ENCODE data around the gene GFI1.

The GFI1 gene

GRCh38 chr1:92473781-92474495 is 12.8 kb downstream of the GFI1 start:
- no peak for TF ChIP-seq CTCF (IDR thresholded peaks at IDR 0.05; ENCODE audit: low read depth, low read length)
- H3K4me3 ChIP-seq (ENCODE audit: low read depth, low read length), result no peak overlapping the region

- no peak for TF ChIP-seq CTCF (IDR thresholded peaks at IDR 0.05; ENCODE audit: low read depth, low read length)
- H3K4me3 ChIP-seq (ENCODE audit: low read depth, low read length), result no peak overlapping the region
These were observed 16.5 kb downstream of the GFI1 start for GRCh38 chr1:92470216-92470615.

- H3K4me3 ChIP-seq (ENCODE audit: low read depth, low read length), result no peak overlapping the region
- TF ChIP-seq CTCF (IDR thresholded peaks at IDR 0.05; ENCODE audit: low read depth, low read length), result no peak
These were observed 19.9 kb downstream of the GFI1 start for GRCh38 chr1:92466683-92467352.

GRCh38 chr1:92465256-92465647 is 21.5 kb downstream of the GFI1 start:
- H3K4me3 ChIP-seq (ENCODE audit: low read depth, low read length), result no peak overlapping the region
- TF ChIP-seq CTCF (IDR thresholded peaks at IDR 0.05; ENCODE audit: low read depth, low read length), result no peak

GRCh38 chr1:92464588-92465255 is 22.0 kb downstream of the GFI1 start:
- no peak overlapping the region for H3K4me3 ChIP-seq (ENCODE audit: low read depth, low read length)
- no peak for TF ChIP-seq CTCF (IDR thresholded peaks at IDR 0.05; ENCODE audit: low read depth, low read length)

- no peak overlapping the region for H3K4me3 ChIP-seq (ENCODE audit: low read depth, low read length)
- TF ChIP-seq CTCF (IDR thresholded peaks at IDR 0.05; ENCODE audit: low read depth, low read length), result no peak
These were observed 25.2 kb downstream of the GFI1 start for GRCh38 chr1:92461364-92462097.
